ENCODE data around the gene MCRIP1. TPM values are rescaled to one million over a fixed set of nuclear protein-coding genes. Genes with fewer than 3 reads are reported as not detected.
A peak's percentile ranks its signal among the peaks of the same experiment; 100 is the strongest.

Gene MCRIP1
- total and polyA plus RNA-seq, 10 of the 15 experiments (the other 5 are each of a cell fraction or from before 2014, with no cell fraction given): 0.31 to 54.4 (median 30.8) TPM

DNA sequence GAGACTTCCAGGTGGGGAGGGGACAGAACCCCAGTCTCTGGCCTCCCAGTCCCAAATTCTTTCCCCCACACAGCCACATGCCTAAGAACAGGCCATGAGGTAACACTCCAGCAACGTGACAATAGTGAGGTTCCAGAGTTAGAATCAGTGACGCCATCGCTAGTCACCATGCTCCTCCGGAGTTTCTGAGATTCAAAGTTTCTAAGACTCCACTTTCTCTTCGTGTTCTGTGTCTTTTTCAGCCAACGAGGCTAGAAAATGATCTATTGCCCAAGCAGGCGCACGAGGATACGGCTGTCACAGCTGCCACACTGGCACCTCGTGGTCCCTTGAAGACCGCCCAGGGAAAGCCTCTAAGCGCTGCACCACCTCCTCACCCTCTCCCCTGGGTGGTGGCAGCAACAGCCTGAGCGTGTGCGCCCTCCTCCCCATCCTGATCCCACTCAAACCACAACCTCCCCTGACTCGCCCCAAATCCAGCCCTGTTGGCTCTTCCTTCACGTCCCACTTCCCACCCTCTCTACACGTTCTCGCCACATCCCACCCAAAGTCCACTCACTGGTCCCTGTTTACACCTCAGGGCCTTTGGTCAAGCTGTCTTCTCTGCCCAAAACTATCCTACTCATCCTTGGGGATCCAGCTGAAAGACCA lies 1.0 kb downstream of the MCRIP1 start:
- H2AFZ ChIP-seq (ENCODE audit: control insufficient read depth, low read depth, low read length): peak overlapping the region; percentile 64
- FAIRE-seq (no peak), ATAC-seq (peak; percentile 70), DNase-seq (ENCODE audit: low read depth, low spot score) (no peak)
- H3K9ac ChIP-seq (ENCODE audit: control insufficient read depth, insufficient read depth, low read length): peak overlapping the region; percentile 86
- ChIA-PET RAD21 (ENCODE audit: unreplicated experiment) (no interaction called here), SMC1A (ENCODE audit: uncharacterized antibody, unreplicated experiment) (interaction anchor here (0.5 kb wide), 1 partner anchor 152 kb away, joined by 3 read pairs; no protein-coding TSS in a partner anchor), POLR2A (interaction anchor here (1.3 to 3.0 kb wide), 3 partner anchors 27 to 35 kb away, joined by 3 to 15 read pairs (median 10); partner anchors contain the start of gene P4HB), CTCF (interaction anchor here (1.7 kb wide), 1 partner anchor 120 kb away, joined by 3 read pairs; the partner anchor contains the start of gene SLC25A10)
- H3K27ac ChIP-seq (ENCODE audit: control insufficient read depth, insufficient read depth): peak overlapping the region; percentile 58
- no peaks in the 10 kb centered on the region for H3K9me3 ChIP-seq (replicated peaks; ENCODE audit: control insufficient read depth, insufficient read depth, low read length)
- peak overlapping the region; percentile 96 for H3K4me3 ChIP-seq
- H3K4me2 ChIP-seq (ENCODE audit: control insufficient read depth, insufficient read depth): peak overlapping the region; percentile 99
- 9% methylated on average over 18 of the region's 18 CpGs for WGBS (ENCODE audit: insufficient coverage, insufficient replicate concordance, low lambda C conversion rate, missing lambda C conversion rate)
- H3K4me1 ChIP-seq (ENCODE audit: control insufficient read depth, insufficient read depth, low read length): peaks cover 16% of the 10 kb centered on the region
- peaks cover 13% of the 10 kb centered on the region for H3K79me2 ChIP-seq (ENCODE audit: control insufficient read depth, insufficient read depth, low read length)
- in situ Hi-C loops (cut with MboI): no loop called here
- H3K36me3 ChIP-seq (ENCODE audit: control insufficient read depth in 2 of 2, insufficient read depth in 2 of 2, low read length in 1 of 2): no peaks in the 10 kb centered on the region
- intact Hi-C loops (cut with micrococcal nuclease; ENCODE audit: unreplicated experiment): no loop called here
- BruUV-seq (replicated peaks): TSS peak; percentile 77
- H4K20me1 ChIP-seq (ENCODE audit: control insufficient read depth, insufficient read depth): no peaks in the 10 kb centered on the region
- H3K27me3 ChIP-seq (replicated peaks in 1 of 2; ENCODE audit: control insufficient read depth in 2 of 2, insufficient read depth in 2 of 2, low read length in 1 of 2): no peaks in the 10 kb centered on the region
- TF ChIP-seq TBL1XR1 (IDR thresholded peaks at IDR 0.05; ENCODE audit: low read depth, low read length): no peak
- peak; percentile 15 for TF ChIP-seq RUNX3 (IDR thresholded peaks at IDR 0.05; ENCODE audit: low read length)
- TF ChIP-seq CREB1 (IDR thresholded peaks at IDR 0.05; ENCODE audit: low read depth): peak; percentile 65; the same call in 1 of the 2 replicates
- TF ChIP-seq MYC (IDR thresholded peaks at IDR 0.05; ENCODE audit: insufficient read depth, insufficient read length, insufficient replicate concordance, low read length, severe bottlenecking): peak; percentile 22
- no peak for TF ChIP-seq ZNF274 (IDR thresholded peaks at IDR 0.05; ENCODE audit: insufficient read depth, insufficient read length)
- no peak for TF ChIP-seq SIN3A (IDR thresholded peaks at IDR 0.05; ENCODE audit: low read depth, low read length)
- TF ChIP-seq NBN (IDR thresholded peaks at IDR 0.05): 0 out of 2 replicates have a peak, but pooled peaks have one; percentile 70
- TF ChIP-seq, protein P1, sequence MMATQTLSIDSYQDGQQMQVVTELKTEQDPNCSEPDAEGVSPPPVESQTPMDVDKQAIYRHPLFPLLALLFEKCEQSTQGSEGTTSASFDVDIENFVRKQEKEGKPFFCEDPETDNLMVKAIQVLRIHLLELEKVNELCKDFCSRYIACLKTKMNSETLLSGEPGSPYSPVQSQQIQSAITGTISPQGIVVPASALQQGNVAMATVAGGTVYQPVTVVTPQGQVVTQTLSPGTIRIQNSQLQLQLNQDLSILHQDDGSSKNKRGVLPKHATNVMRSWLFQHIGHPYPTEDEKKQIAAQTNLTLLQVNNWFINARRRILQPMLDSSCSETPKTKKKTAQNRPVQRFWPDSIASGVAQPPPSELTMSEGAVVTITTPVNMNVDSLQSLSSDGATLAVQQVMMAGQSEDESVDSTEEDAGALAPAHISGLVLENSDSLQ (IDR thresholded peaks at IDR 0.05): 0 out of 2 replicates have a peak, but pooled peaks have one; percentile 20
- TF ChIP-seq, protein P2, sequence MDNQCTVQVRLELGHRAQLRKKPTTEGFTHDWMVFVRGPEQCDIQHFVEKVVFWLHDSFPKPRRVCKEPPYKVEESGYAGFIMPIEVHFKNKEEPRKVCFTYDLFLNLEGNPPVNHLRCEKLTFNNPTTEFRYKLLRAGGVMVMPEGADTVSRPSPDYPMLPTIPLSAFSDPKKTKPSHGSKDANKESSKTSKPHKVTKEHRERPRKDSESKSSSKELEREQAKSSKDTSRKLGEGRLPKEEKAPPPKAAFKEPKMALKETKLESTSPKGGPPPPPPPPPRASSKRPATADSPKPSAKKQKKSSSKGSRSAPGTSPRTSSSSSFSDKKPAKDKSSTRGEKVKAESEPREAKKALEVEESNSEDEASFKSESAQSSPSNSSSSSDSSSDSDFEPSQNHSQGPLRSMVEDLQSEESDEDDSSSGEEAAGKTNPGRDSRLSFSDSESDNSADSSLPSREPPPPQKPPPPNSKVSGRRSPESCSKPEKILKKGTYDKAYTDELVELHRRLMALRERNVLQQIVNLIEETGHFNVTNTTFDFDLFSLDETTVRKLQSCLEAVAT (IDR thresholded peaks at IDR 0.05): 0 out of 2 replicates have a peak, but pooled peaks have one; percentile 30
- peak; percentile 91; the same call in 1 of the 2 replicates for TF ChIP-seq HDGF (IDR thresholded peaks at IDR 0.05)
- TF ChIP-seq, protein P3, sequence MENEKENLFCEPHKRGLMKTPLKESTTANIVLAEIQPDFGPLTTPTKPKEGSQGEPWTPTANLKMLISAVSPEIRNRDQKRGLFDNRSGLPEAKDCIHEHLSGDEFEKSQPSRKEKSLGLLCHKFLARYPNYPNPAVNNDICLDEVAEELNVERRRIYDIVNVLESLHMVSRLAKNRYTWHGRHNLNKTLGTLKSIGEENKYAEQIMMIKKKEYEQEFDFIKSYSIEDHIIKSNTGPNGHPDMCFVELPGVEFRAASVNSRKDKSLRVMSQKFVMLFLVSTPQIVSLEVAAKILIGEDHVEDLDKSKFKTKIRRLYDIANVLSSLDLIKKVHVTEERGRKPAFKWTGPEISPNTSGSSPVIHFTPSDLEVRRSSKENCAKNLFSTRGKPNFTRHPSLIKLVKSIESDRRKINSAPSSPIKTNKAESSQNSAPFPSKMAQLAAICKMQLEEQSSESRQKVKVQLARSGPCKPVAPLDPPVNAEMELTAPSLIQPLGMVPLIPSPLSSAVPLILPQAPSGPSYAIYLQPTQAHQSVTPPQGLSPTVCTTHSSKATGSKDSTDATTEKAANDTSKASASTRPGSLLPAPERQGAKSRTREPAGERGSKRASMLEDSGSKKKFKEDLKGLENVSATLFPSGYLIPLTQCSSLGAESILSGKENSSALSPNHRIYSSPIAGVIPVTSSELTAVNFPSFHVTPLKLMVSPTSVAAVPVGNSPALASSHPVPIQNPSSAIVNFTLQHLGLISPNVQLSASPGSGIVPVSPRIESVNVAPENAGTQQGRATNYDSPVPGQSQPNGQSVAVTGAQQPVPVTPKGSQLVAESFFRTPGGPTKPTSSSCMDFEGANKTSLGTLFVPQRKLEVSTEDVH (IDR thresholded peaks at IDR 0.05; ENCODE audit: low read depth, partially characterized antibody): no peak
- TF ChIP-seq, protein P4, sequence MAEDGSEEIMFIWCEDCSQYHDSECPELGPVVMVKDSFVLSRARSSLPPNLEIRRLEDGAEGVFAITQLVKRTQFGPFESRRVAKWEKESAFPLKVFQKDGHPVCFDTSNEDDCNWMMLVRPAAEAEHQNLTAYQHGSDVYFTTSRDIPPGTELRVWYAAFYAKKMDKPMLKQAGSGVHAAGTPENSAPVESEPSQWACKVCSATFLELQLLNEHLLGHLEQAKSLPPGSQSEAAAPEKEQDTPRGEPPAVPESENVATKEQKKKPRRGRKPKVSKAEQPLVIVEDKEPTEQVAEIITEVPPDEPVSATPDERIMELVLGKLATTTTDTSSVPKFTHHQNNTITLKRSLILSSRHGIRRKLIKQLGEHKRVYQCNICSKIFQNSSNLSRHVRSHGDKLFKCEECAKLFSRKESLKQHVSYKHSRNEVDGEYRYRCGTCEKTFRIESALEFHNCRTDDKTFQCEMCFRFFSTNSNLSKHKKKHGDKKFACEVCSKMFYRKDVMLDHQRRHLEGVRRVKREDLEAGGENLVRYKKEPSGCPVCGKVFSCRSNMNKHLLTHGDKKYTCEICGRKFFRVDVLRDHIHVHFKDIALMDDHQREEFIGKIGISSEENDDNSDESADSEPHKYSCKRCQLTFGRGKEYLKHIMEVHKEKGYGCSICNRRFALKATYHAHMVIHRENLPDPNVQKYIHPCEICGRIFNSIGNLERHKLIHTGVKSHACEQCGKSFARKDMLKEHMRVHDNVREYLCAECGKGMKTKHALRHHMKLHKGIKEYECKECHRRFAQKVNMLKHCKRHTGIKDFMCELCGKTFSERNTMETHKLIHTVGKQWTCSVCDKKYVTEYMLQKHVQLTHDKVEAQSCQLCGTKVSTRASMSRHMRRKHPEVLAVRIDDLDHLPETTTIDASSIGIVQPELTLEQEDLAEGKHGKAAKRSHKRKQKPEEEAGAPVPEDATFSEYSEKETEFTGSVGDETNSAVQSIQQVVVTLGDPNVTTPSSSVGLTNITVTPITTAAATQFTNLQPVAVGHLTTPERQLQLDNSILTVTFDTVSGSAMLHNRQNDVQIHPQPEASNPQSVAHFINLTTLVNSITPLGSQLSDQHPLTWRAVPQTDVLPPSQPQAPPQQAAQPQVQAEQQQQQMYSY (CRISPR knock-in tag; IDR thresholded peaks at IDR 0.05): no peak
- 0 out of 2 replicates have a peak, but pooled peaks have one; percentile 27 for TF ChIP-seq MXI1 (IDR thresholded peaks at IDR 0.05; ENCODE audit: low read depth, low read length)
